ENCODE measurements around the gene REV3L.

Gene REV3L

DNA sequence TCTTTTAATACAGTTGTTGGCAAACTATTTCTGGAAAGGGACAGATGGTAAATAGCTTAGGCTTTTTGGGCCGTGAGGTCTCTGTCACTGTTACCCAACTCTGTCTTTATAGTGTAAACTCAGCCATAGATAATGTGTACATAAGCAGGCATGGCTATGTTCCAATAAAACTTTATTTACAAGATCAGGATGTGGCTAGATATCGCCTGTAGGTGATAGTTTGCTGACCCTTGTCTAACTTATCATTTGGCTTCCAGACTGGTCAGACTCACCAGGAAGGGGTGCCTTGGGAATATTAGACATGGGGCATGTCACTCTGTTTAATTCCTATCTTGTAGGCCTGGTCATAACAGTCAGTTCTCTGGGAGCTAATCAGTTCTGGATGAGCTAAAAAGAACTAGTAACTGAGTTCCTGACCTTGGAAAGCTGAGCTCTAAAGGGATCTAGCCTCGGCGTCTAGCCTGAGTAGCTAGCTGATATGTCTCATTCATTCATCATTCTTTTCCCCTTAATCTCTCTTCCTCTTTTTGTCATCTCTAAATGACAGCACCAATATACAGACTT is 232.1 kb downstream of the REV3L start:
- Histone ChIP-seq H3K36me3 (ENCODE audit: insufficient read depth, low read length) (no peaks in the 10 kb centered on the region), H3K4me1 (ENCODE audit: insufficient read depth, low read length, poor library complexity, severe bottlenecking) (peaks cover 4% of the 10 kb centered on the region), H2AFZ (ENCODE audit: low read length) (no peak overlapping the region), H4K20me1 (ENCODE audit: insufficient read depth, low read length, poor library complexity, severe bottlenecking) (no peaks in the 10 kb centered on the region), H3K9me2 (replicated peaks; ENCODE audit: low read depth, low read length) (no peaks in the 10 kb centered on the region), H3K79me2 (ENCODE audit: insufficient read depth, low read length) (no peaks in the 10 kb centered on the region), H3K4me3 (ENCODE audit: low read length, poor library complexity, severe bottlenecking) (no peak overlapping the region), H3K9ac (ENCODE audit: low read depth, low read length, poor library complexity, severe bottlenecking) (no peak overlapping the region), H3F3A (ENCODE audit: low read depth) (0 out of 2 replicates have a peak, but pooled peaks cover 2% of the 10 kb centered on the region), H3K27me3 (ENCODE audit: insufficient read depth, low read length, poor library complexity, severe bottlenecking) (no peaks in the 10 kb centered on the region), H3K9me3 (ENCODE audit: insufficient read depth, low read depth, low read length) (no peaks in the 10 kb centered on the region), H3K4me2 (ENCODE audit: low read depth, low read length, poor library complexity, severe bottlenecking) (no peak overlapping the region)
- TF ChIP-seq, protein P1, sequence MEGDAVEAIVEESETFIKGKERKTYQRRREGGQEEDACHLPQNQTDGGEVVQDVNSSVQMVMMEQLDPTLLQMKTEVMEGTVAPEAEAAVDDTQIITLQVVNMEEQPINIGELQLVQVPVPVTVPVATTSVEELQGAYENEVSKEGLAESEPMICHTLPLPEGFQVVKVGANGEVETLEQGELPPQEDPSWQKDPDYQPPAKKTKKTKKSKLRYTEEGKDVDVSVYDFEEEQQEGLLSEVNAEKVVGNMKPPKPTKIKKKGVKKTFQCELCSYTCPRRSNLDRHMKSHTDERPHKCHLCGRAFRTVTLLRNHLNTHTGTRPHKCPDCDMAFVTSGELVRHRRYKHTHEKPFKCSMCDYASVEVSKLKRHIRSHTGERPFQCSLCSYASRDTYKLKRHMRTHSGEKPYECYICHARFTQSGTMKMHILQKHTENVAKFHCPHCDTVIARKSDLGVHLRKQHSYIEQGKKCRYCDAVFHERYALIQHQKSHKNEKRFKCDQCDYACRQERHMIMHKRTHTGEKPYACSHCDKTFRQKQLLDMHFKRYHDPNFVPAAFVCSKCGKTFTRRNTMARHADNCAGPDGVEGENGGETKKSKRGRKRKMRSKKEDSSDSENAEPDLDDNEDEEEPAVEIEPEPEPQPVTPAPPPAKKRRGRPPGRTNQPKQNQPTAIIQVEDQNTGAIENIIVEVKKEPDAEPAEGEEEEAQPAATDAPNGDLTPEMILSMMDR (conservative IDR thresholded peaks at IDR 0.05; ENCODE audit: low read length), result no peak
- TF ChIP-seq EZH2phosphoT487 (IDR thresholded peaks at IDR 0.05; ENCODE audit: borderline replicate concordance), result no peak

Measured in Loucy (cell line).